Pancreas (tissue), 10 donors: ENCODE data around the gene TGM1. TPM values are rescaled to one million over a fixed set of nuclear protein-coding genes. Genes with fewer than 3 reads are reported as not detected.
"Not testable (repeated sequence)": the region's sequence is repeated elsewhere in the genome, so short reads cannot be mapped to it uniquely, and the experiment has no call there.

Source experiments
- ATAC-seq, 4 donors: fragments of 200-7000 bp; cut with Tn5 transposase; one replicate each; pipeline versions ENCODE4 v1.8.0 to v1.9.1; 2020; ENCODE audit warnings: mild to moderate bottlenecking in 4 of 4, moderate library complexity in 4 of 4
- DNase-seq, 6 donors: peaks; one replicate each; pipeline ENCODE4 v3.0.0-alpha.2; 2020
- FAIRE-seq: peaks from 2 replicates; lab custom pipeline; 2012; peaks lifted over from hg19 to GRCh38; lab: Jason Lieb, UNC
- H3K27ac ChIP-seq, 4 donors: fragments of 200-600 bp; sonication (generic); 1 replicate in 3 of 4; 2 replicates in 1 of 4; pipeline versions ENCODE4 v1.5.0 to v1.8.0; 2020
- H3K27me3 ChIP-seq, 4 donors: fragments of 200-600 bp; one replicate each; pipeline ENCODE4 v1.8.0; 2021
- H3K36me3 ChIP-seq, 3 donors: fragments of 200-600 bp; sonication (generic) in 1 of 3; one replicate each; pipeline versions ENCODE4 v1.5.0 to v1.8.0; 2020 to 2021
- H3K4me1 ChIP-seq, 3 donors: fragments of 200-600 bp; one replicate each; pipeline ENCODE4 v1.8.0; 2021
- H3K4me3 ChIP-seq, 4 donors: fragments of 200-600 bp; sonication (generic) in 2 of 4; one replicate each; pipeline versions ENCODE4 v1.5.0 to v1.8.0; 2020 to 2021
- H3K9me3 ChIP-seq, 4 donors: fragments of 200-600 bp; one replicate each; pipeline ENCODE4 v1.8.0; 2021
- WGBS, 2 donors: extraction: QIAGEN DNeasy Blood & Tissue Kit; methylation state at CpG; one replicate each; pipeline ENCODE4 v1.1.7; 2013; 5-methylcytosine and 5-hydroxymethylcytosine counted together
- intact Hi-C, 3 donors: fragments of 100-400 bp; cut with DNase I; formaldehyde crosslinking; loops; one replicate each; pipeline versions ENCODE4 v1.11.1 to v1.14.2; 2022
- polyA plus RNA-seq, 2 donors: library from polyadenylated mRNA; stranded (reverse); fragments of 200-250 nt; gene quantifications; one replicate each; pipeline ENCODE4 v1.2.3, GENCODE V29; 2013
- total RNA-seq, 6 donors: library from RNA; stranded (reverse); fragmentation: NEBNext Ultra II Directional in 4 of 6; extraction: Animal tissue kit (Norgen Biotek cat#: 25700) in 4 of 6; gene quantifications; one replicate each; pipeline versions ENCODE4 v1.2.1 to v1.2.4, GENCODE V29; 2021 to 2023
- TF ChIP-seq, protein P1 (sequence below), 4 donors: fragments of 200-600 bp; sonication (generic) in 3 of 4; IDR thresholded peaks; one replicate each; pipeline versions ENCODE4 v1.5.0 to v1.8.0; 2021; ENCODE audit warnings: antibody characterized with exemption in 4 of 4
- donor health status: healthy with polysubstance abuse.
- donor health status: DM: no; HTN: no; CAD: no; lungs with moderate emphysema.
- donor health status: DM: no; HTN: no; CAD: no.
- donor health status: control.
- donor health status: control.
- donor health status: Bipolar disorder and iron deficiency.
- donor health status: DM: yes; HTN: yes; CAD: no.
- donor health status: DM: no; HTN: no; CAD: no.
- donor health status: DM: no; HTN: no; CAD: no.
- donor health status: DM: yes; HTN: yes; CAD: no.

The TGM1 gene
- total and polyA plus RNA-seq, 8 donors = 1.2 to 5.4 (median 2.8) TPM

DNA sequence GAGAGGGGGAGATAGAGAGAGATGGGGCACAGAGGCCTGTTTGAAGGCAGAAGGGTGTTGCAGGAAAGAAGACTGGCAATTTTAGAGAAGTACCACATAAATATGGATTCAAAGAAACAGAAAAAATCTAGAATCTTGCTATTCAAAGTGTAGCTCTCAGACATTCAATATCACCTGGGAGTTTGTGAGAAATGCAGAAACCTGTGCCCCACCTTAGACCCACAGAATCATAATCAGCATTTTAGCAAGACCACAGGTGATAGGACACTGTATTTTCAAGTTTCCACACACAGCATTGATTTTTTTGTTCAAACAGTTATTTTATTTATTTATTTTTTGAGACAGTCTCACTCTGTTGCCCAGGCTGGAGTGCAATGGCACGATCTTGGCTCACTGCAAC is 34.1 kb downstream of the TGM1 start:
- 0% methylated on average over 1 of the region's 1 CpG for WGBS, 2 donors
- DNase-seq = no peak
- Histone ChIP-seq H3K27me3 (no peaks in the 10 kb centered on the region), H3K36me3 (peaks cover 0 to 5% (median 0%) of the 10 kb centered on the region in 3 donors), H3K4me3 (no peak overlapping the region), H3K4me1 (peaks cover 4 to 17% (median 9%) of the 10 kb centered on the region in 3 donors), H3K27ac (no peak overlapping the region), H3K9me3 (no peaks in the 10 kb centered on the region)
- TF ChIP-seq, protein P1, sequence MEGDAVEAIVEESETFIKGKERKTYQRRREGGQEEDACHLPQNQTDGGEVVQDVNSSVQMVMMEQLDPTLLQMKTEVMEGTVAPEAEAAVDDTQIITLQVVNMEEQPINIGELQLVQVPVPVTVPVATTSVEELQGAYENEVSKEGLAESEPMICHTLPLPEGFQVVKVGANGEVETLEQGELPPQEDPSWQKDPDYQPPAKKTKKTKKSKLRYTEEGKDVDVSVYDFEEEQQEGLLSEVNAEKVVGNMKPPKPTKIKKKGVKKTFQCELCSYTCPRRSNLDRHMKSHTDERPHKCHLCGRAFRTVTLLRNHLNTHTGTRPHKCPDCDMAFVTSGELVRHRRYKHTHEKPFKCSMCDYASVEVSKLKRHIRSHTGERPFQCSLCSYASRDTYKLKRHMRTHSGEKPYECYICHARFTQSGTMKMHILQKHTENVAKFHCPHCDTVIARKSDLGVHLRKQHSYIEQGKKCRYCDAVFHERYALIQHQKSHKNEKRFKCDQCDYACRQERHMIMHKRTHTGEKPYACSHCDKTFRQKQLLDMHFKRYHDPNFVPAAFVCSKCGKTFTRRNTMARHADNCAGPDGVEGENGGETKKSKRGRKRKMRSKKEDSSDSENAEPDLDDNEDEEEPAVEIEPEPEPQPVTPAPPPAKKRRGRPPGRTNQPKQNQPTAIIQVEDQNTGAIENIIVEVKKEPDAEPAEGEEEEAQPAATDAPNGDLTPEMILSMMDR (IDR thresholded peaks at IDR 0.05) = no peak
- FAIRE-seq = no peak
- intact Hi-C loops = no loop called here
- ATAC-seq = no peak

DNA sequence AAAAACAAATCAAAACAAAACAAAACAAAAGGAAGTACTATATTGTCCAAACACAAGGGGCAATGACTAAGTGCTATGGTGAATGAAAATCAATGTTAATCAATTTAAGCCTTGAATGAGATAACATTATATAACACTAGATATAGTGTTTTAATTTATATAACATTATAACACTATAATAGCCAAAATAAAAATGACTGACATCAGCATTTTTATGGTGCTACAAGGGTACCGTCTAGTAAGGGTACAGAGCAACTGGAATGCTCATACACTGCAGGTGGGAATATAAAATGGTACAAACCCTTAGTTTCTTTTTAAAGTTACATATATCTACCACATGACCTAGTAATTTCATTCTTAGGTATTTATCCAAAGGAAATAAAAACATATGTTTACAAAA is 36.5 kb downstream of the TGM1 start:
- no peak for FAIRE-seq
- intact Hi-C loops = no loop called here
- 73 to 85% methylated on average over 1 of the region's 1 CpG for WGBS, 2 donors
- ATAC-seq = no peak
- no peak for DNase-seq
- Histone ChIP-seq H3K27me3 (no peaks in the 10 kb centered on the region), H3K9me3 (no peaks in the 10 kb centered on the region), H3K36me3 (peaks cover 0 to 5% (median 0%) of the 10 kb centered on the region in 3 donors), H3K27ac (no peak overlapping the region), H3K4me3 (no peak overlapping the region), H3K4me1 (peaks cover 0 to 9% (median 0%) of the 10 kb centered on the region in 3 donors)
- TF ChIP-seq, protein P1 (IDR thresholded peaks at IDR 0.05) = no peak

DNA sequence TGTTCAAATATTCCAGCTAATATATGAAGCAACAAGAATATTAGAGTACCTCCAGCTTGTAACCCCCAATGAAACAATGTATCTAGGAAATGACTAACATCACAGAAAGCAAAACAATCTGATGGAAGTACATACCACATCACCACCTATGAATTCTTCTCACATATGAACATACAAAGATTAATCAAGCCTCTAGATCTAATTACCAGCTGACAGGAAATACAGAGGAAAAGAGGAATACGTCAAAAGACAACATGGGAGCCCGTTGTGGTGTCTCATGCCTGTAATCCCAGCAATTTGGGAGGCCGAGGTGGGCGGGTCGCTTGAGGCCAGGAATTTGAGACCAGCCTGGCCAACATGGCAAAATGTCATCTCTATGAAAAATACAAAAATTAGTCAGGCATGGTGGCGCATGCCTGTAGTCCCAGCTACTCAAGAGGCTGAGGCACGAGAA is 38.3 kb downstream of the TGM1 start:
- ATAC-seq (no peak), DNase-seq (no peak), FAIRE-seq (no peak)
- Histone ChIP-seq H3K27me3 (no peaks in the 10 kb centered on the region), H3K9me3 (no peaks in the 10 kb centered on the region), H3K36me3 (peaks cover 0 to 5% (median 0%) of the 10 kb centered on the region in 3 donors), H3K27ac (no peak overlapping the region), H3K4me1 (no peaks in the 10 kb centered on the region), H3K4me3 (no peak overlapping the region)
- intact Hi-C loops = no loop called here
- 90 to 92% methylated on average over 7 of the region's 7 CpGs for WGBS, 2 donors
- TF ChIP-seq, protein P1 (IDR thresholded peaks at IDR 0.05) = no peak

DNA sequence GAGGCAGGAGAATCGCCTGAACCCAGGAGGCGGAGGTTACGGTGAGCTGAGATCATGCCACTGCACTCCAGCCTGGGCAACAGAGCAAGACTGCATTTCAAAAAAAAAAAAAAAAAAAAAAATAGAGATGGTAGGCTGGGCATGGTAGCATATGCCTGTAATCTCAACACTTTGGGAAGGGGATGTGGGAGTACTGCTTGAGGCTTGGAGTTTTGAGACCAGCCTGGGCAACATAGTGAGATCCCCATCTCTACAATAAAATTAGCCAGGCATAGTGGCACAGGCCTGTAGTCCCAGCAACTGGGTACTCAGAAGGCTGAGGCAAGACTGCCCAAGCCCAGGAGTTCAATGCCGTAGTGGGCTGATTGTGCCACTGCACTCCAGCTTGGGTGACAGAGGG is 40.0 kb downstream of the TGM1 start:
- H3K27me3 ChIP-seq, H3K36me3 ChIP-seq, ATAC-seq, H3K4me3 ChIP-seq, H3K4me1 ChIP-seq, H3K27ac ChIP-seq, DNase-seq, intact Hi-C loops, H3K9me3 ChIP-seq, FAIRE-seq: not testable (repeated sequence)
- WGBS, 2 donors = 95 to 98% methylated on average over 4 of the region's 4 CpGs

DNA sequence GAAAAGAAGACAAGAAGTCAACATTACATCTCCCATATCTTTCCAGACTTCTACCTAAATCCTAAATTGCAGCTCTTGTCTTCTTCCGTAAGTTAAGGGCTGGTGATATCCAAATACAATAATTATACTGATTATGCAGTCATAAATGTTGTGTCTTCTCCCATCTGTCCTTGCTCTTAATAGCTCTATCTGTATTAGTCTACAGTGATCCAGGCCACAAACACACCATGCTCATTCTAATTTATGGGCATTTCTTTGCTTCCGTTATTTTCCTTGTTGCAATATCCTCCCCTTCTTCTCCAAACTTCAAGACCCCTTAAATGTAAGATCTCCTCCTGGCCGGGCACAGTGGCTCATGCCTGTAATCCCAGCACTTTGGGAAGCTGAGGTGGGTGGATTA is 43.5 kb downstream of the TGM1 start:
- no peak for ATAC-seq
- WGBS, 2 donors = 61 to 62% methylated on average over 3 of the region's 3 CpGs
- TF ChIP-seq, protein P1 (IDR thresholded peaks at IDR 0.05) = no peak
- Histone ChIP-seq H3K27me3 (no peaks in the 10 kb centered on the region), H3K9me3 (no peaks in the 10 kb centered on the region), H3K4me1 (peaks cover 0 to 5% (median 0%) of the 10 kb centered on the region in 3 donors), H3K36me3 (no peaks in the 10 kb centered on the region), H3K4me3 (no peak overlapping the region), H3K27ac (no peak overlapping the region)
- intact Hi-C loops = no loop called here
- no peak for DNase-seq
- FAIRE-seq = no peak
